DMS53 treated with DMSO at 0.1 percent for 48 hours (cell line): Measurements from ENCODE around the gene CNGB1.
"Not testable (repeated sequence)": the region's sequence is repeated elsewhere in the genome, so short reads cannot be mapped to it uniquely, and the experiment has no call there.

Experiments
- DNase-seq: peaks from one replicate; lab custom pipeline; 2025; ENCODE audit not compliant: unreplicated experiment; lab: John Stamatoyannopoulos, UW

CNGB1 gene

GRCh38 chr16:57970970-57971369, at the start of gene CNGB1:
Gene CNGB1, minus strand, starts transcription at chr16:57971128. Its CDS starts 3,842 bp downstream, at chr16:57967286.
- no peak for DNase-seq

- DNase-seq = no peak
Observed at GRCh38 chr16:58019866-58020538, 49.1 kb upstream of the CNGB1 start.

- DNase-seq = no peak
Observed at GRCh38 chr16:58018803-58019202, 47.9 kb upstream of the CNGB1 start.

- DNase-seq = no peak
Observed at GRCh38 chr16:58016840-58017446, 46.0 kb upstream of the CNGB1 start.

- DNase-seq = no peak
Observed at GRCh38 chr16:58013201-58013956, 42.5 kb upstream of the CNGB1 start.

GRCh38 chr16:58012481-58012880, 41.6 kb upstream of the CNGB1 start:
- DNase-seq = no peak

- no peak for DNase-seq
Observed at GRCh38 chr16:58011652-58012051, 40.7 kb upstream of the CNGB1 start.

GRCh38 chr16:58010886-58011285, 40.0 kb upstream of the CNGB1 start:
- no peak for DNase-seq

- DNase-seq = no peak
Observed at GRCh38 chr16:58009856-58010416, 39.0 kb upstream of the CNGB1 start.

GRCh38 chr16:58004736-58005135, 33.8 kb upstream of the CNGB1 start:
- not testable (repeated sequence) for DNase-seq

GRCh38 chr16:58002936-58003335, 32.0 kb upstream of the CNGB1 start:
- DNase-seq = no peak

- DNase-seq = no peak
Observed at GRCh38 chr16:58002416-58002800, 31.5 kb upstream of the CNGB1 start.

- DNase-seq = no peak
Observed at GRCh38 chr16:58001781-58002415, 31.0 kb upstream of the CNGB1 start.

- peak; percentile 81 for DNase-seq
Observed at GRCh38 chr16:58000706-58001676, 30.1 kb upstream of the CNGB1 start, which contains the start of gene USB1. Gene USB1, plus strand, starts transcription at chr16:58001407. Its CDS starts 77 bp downstream, at chr16:58001484.

- DNase-seq = no peak
Observed at GRCh38 chr16:57999971-58000705, 29.2 kb upstream of the CNGB1 start, which contains the start of gene ZNF319. Gene ZNF319, minus strand, starts transcription at chr16:58000672. Its CDS starts 2,407 bp downstream, at chr16:57998265.

GRCh38 chr16:57999366-57999970, 28.5 kb upstream of the CNGB1 start:
- DNase-seq = no peak

GRCh38 chr16:57998992-57999365, 28.1 kb upstream of the CNGB1 start:
- DNase-seq = no peak

GRCh38 chr16:57998486-57998885, 27.6 kb upstream of the CNGB1 start:
- DNase-seq = no peak
